ENCODE measurements around the gene TM4SF1. TPM values are rescaled to one million over a fixed set of nuclear protein-coding genes. Genes with fewer than 3 reads are reported as not detected.
A peak's percentile ranks its signal among the peaks of the same experiment; 100 is the strongest.
"Not testable (repeated sequence)": the region's sequence is repeated elsewhere in the genome, so short reads cannot be mapped to it uniquely, and the experiment has no call there.

Gene TM4SF1
- total RNA-seq, 1 experiment from 2014 or later = 5.7 TPM

DNA sequence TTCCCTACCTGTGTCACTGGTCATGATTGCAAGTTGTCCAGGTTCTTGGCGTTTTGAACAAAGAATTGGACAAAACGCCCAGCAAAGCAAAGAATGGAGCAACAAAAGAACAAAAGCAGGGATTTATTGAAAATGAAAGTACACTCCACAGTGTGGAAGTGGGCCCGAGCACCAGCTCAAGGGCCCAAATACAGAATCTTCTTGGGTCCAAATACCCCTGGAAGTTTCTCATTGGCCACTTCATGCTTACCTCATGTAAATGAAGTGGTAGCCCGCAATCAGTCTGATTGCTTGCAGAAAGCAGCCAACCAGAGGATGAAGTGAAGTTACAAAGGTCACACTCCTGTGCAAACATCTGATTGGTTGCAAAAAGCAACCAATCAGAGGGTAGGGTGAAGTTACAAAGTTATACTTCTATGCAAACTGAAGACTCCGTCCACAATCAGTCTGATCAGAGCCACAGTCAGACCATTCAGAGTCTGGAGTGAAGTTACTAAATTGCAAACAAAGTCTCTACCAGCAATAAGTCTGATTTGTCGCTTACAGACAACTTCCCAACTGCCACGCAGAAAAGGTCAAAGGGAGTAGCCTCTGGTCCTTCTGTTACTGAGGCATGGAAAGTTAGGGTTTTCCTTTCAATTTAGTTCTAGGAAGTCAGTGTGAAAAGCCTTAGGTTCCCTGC, 8.3 kb upstream of the TM4SF1 start:
- Histone ChIP-seq H3K27me3 (no peaks in the 10 kb centered on the region), H3K36me3 (no peaks in the 10 kb centered on the region), H3K4me1 (peaks cover 14% of the 10 kb centered on the region; the same call in 1 of the 2 replicates), H3K27ac (peak overlapping the region; percentile 65; the same call in 1 of the 2 replicates), H3K4me3 (no peak overlapping the region), H3K9me3 (replicated peaks) (no peaks in the 10 kb centered on the region)
- no peak for DNase-seq

DNA sequence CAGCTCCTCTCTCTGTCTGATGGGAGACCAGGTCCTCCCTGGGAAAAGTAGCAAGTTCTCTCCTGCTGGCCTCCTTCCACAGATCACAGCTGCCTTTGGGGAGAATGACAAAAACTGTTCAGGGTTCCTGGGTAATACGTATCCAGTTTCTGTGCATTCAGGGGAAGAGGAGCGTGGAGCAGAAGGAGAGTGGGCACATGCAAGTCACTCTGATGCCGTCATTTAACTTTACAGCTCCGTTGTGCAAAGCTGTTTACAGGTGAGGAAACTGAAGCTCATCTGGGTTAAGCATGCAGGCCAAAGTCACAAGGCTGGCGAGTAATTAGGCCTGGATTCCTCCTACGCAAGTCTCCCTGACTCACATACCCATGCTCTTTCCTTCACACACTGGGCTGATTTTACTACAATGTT, 7.5 kb upstream of the TM4SF1 start:
- DNase-seq = no peak
- Histone ChIP-seq H3K4me3 (no peak overlapping the region), H3K9me3 (replicated peaks) (no peaks in the 10 kb centered on the region), H3K27ac (no peak overlapping the region), H3K4me1 (peaks cover 14% of the 10 kb centered on the region; the same call in 1 of the 2 replicates), H3K27me3 (no peaks in the 10 kb centered on the region), H3K36me3 (no peaks in the 10 kb centered on the region)

DNA sequence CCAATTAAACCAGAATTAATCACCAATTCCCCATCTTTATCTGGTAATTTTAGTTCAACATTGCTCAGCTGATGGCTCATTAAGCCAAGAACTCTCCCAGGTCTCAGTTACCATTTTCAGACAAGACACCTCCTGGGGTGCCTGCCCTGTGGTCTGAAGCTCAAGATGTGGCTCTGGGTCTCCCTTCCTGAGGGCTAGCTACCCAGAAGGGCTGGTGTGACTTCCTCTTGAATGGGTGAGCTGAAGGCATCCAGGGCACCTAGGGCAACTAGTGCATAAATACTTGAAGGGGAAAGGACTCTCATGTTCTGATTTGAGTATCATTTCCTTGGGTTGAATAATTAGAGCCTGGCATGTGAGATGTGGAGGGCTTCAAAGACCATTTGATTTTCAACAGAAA, 6.7 kb upstream of the TM4SF1 start:
- no peaks in the 10 kb centered on the region for H3K9me3 ChIP-seq (replicated peaks)
- H3K4me3 ChIP-seq = no peak overlapping the region
- no peaks in the 10 kb centered on the region for H3K36me3 ChIP-seq
- DNase-seq = no peak
- peaks cover 14% of the 10 kb centered on the region; the same call in 1 of the 2 replicates for H3K4me1 ChIP-seq
- no peak overlapping the region for H3K27ac ChIP-seq
- no peaks in the 10 kb centered on the region for H3K27me3 ChIP-seq

DNA sequence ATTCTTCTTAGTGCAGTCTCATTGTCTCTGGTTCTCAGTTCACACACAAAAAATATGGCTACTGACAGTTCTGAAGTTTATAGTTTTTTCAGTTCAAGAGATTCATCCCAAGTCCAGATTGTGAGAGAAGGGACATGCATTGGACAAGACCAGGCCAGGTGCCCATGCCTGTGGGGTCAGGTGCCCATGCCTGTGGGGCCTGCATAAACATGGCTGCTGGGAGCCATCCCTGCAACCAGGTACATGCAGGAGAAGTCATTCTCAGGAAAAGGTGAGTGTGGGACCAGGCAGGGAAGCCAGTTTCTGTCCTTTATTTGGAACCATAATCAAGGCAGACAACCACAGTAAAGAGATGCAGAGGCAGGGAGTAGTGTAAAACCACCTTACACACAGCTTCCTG, 6.3 kb upstream of the TM4SF1 start:
- no peak overlapping the region for H3K27ac ChIP-seq
- peaks cover 14% of the 10 kb centered on the region; the same call in 1 of the 2 replicates for H3K4me1 ChIP-seq
- H3K27me3 ChIP-seq = no peaks in the 10 kb centered on the region
- no peaks in the 10 kb centered on the region for H3K36me3 ChIP-seq
- H3K9me3 ChIP-seq (replicated peaks) = no peaks in the 10 kb centered on the region
- DNase-seq = no peak
- H3K4me3 ChIP-seq = no peak overlapping the region

DNA sequence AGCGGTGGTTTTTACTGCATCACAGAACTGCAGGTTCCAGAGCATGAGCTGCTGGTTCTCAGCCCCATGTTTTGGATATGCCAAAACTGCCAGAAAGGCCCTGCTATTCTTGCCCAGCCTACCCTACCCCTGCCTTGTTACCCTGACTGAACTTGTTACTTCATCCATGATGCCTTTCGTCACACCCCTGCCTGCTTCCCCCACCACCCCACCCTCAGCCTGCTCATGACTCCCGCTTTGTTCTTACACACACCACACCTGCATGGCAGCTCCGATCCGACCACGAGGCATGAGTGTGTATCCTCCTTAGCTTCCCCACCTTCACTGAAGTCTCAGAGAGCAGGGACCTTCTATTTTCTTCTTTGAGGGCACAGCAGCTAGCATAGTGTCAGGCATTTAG, 5.1 kb upstream of the TM4SF1 start:
- no peaks in the 10 kb centered on the region for H3K9me3 ChIP-seq (replicated peaks)
- H3K36me3 ChIP-seq = no peaks in the 10 kb centered on the region
- H3K4me1 ChIP-seq = peaks cover 14% of the 10 kb centered on the region; the same call in 1 of the 2 replicates
- H3K27me3 ChIP-seq = no peaks in the 10 kb centered on the region
- DNase-seq = no peak
- no peak overlapping the region for H3K4me3 ChIP-seq
- H3K27ac ChIP-seq = no peak overlapping the region

DNA sequence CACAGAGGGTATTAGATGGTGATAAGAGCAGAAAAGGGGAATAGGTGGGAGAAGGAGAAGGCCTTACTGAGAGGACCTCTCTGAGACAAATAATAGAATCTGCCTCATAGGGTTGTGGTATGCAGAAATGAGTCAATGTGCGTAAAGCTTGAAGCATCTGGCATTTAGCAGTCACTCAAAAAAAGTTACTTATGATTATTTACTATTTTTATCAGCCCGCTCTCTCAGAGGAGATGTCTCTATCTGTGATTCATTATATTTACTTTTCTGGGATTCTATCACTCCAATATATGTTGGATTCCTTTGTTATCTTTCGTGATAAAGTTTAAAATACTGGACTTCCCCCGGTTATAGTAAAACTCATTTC, 4.6 kb upstream of the TM4SF1 start:
- Histone ChIP-seq H3K9me3 (replicated peaks) (no peaks in the 10 kb centered on the region), H3K4me1 (peaks cover 11% of the 10 kb centered on the region; the same call in 1 of the 2 replicates), H3K27ac (no peak overlapping the region), H3K27me3 (no peaks in the 10 kb centered on the region), H3K36me3 (no peaks in the 10 kb centered on the region), H3K4me3 (no peak overlapping the region)
- no peak for DNase-seq

DNA sequence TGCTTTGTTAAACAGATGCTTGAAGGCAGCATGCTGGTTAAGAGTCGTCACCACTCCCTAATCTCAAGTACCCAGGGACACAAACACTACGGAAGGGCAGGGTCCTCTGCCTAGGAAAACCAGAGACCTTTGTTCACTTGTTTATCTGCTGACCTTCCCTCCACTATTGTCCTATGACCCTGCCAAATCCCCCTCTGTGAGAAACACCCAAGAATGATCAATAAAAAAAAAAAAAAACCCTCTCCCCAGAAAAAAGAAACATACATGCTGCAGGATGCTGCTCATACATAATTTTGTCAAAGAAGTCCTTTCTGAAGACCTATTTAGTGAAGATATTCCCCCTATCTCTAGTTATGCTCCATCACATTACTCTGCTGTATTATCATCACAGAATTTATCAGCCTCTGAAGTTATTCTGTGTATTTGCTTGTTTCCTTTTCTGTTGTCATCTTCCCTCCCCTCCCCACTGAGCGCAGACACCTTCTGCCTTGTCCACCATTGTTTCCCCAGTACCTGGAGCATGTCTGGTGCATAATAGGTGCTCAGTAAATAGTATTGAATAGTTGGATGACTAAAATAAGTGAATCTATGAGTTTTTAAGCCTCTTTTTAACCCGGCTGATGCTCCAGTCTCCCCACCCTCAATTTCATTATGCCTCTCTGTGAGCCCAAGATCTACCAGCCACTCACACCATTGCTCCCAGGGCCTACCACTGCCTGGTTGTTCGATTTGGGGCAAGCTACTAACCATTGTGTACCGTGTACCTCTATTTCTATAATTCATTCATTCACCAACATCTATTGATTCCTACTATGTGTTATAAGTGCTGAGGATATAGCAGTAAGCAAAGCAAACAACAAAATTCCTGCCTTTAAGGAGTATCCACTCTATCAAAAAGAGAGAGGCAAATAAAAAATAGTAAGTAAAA, 4.0 kb upstream of the TM4SF1 start:
- H3K4me1 ChIP-seq = peaks cover 5% of the 10 kb centered on the region; the same call in 1 of the 2 replicates
- no peak overlapping the region for H3K4me3 ChIP-seq
- no peaks in the 10 kb centered on the region for H3K9me3 ChIP-seq (replicated peaks)
- H3K27ac ChIP-seq = no peak overlapping the region
- no peaks in the 10 kb centered on the region for H3K27me3 ChIP-seq
- no peaks in the 10 kb centered on the region for H3K36me3 ChIP-seq
- no peak for DNase-seq

DNA sequence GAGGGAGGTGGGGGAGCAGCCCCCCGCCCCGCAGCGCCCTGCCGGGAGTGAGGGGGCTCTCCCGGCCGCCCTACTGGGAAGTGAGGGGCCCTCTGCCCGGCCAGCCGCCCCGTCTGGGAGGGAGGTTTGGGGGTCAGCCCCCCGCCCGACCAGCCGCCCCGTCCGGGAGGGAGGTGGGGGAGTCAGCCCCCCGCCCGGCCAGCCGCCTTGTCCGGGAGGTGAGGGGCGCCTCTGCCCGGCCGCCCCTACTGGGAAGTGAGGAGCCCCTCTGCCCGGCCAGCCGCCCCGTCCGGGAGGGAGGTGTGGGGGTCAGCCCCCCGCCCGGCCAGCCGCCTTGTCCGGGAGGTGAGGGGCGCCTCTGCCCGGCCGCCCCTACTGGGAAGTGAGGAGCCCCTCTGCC, 2.8 kb upstream of the TM4SF1 start:
- H3K27me3 ChIP-seq; H3K36me3 ChIP-seq; H3K4me1 ChIP-seq; H3K4me3 ChIP-seq; DNase-seq; H3K9me3 ChIP-seq (replicated peaks); H3K27ac ChIP-seq: not testable (repeated sequence)

DNA sequence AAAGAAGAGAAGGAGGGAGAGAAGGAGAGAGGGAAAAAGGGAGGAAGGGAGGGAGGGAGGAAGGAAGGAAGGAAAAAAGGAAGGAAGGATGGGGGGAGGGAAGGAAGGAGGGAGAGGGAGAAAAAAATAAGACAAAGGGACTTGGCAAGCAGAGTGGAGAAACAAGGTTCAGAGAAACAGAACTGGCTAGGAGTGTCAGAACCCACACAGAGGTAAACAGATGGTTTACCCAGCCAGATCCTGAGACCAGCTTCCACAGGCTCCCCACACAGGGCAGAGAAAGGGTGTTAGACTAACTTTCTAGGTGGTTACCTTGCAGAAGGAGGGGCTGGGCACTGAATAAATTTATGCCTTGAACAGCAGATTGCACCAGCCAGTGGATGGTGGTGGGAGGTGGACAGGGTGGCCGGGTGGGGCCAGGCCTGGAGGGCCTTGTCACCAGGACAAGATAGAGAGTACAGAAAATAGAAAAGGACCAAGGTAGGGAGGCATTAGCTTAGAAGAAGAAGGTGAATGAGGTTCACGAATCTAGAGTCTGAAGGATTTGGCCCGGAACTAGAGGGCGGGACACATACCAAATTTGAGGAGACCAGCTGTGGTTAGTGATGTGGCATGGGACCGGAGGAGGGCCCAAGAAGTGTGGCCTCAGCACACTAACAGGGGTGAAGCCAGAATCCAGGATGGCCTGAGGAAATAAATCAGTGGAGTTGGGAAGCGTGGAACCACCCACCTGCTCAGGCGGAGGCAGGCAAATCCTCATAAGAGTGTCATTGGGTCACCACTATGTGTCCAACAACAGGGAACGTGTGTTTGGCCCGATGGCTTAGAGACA, 1.2 kb upstream of the TM4SF1 start:
- Histone ChIP-seq H3K9me3 (replicated peaks) (no peaks in the 10 kb centered on the region), H3K27ac (no peak overlapping the region), H3K4me3 (no peak overlapping the region), H3K36me3 (no peaks in the 10 kb centered on the region), H3K27me3 (no peaks in the 10 kb centered on the region), H3K4me1 (no peaks in the 10 kb centered on the region)
- DNase-seq = no peak

DNA sequence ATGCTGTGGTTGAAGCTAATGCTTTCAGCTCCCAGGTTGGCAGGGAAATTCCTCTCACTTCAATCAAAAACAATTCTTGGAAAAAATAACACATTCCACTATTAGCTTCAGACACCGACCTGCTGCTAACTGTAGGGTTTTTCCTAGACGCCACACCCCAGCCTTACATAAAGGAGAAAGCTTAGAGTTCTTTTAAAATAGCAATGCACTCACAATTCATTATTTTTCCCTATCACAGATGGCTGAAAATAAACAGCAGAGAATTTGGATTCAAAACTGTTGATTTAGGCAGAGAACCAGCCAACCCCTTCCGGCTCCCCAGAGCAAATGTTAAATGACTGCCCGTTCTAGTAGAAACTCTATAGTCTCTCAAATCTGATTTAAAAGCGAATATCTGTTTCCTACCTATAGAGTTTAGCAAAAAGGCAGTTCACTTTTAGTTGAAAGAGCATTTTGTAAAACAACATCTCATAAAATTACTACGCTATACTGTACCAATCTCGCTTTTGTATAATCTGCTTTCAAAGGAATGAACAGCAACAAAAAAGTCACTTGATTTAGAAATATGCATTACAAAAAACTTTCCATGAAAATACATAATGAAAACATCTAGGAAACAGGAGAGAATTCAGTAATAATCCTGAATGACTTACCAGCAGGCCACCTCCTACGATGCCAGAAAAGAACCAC, 586 bp downstream of the TM4SF1 start:
- Histone ChIP-seq H3K36me3 (no peaks in the 10 kb centered on the region), H3K27ac (peak overlapping the region; percentile 31; the same call in 1 of the 2 replicates), H3K4me1 (no peaks in the 10 kb centered on the region), H3K4me3 (peak overlapping the region; percentile 56), H3K9me3 (replicated peaks) (no peaks in the 10 kb centered on the region), H3K27me3 (no peaks in the 10 kb centered on the region)
- no peak for DNase-seq

DNA sequence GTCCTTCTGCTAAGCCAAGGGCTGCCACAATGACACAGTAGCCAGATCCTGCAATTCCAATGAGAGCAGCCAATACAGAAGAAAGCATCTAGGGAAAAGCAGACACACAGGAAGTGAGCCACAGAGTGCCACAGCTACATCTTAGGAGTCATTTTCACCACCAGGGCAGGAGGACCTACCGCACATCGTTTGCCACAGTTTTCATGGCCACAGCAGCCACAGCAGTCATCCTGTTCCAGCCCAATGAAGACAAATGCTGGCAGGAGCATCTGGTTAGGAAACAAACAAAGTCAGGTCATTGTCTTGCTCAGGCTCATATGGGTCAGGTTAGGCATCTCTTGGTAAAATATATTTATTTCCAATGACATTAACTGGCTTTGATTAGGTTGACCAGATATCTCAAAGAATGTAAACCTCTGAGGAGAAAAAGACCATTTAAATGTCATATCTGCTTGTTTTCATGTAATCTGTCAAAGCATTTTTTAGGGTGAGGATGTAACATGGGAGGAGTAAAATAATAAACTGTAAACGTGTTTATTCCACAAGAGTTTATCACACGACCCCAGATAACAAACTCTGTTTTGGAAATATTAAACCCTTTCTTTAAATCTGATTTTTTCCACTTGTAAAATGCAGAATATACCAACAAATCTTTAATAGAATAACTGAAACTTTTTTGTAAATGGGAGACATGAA, 1.8 kb downstream of the TM4SF1 start:
- no peak overlapping the region for H3K4me3 ChIP-seq
- no peak overlapping the region for H3K27ac ChIP-seq

DNA sequence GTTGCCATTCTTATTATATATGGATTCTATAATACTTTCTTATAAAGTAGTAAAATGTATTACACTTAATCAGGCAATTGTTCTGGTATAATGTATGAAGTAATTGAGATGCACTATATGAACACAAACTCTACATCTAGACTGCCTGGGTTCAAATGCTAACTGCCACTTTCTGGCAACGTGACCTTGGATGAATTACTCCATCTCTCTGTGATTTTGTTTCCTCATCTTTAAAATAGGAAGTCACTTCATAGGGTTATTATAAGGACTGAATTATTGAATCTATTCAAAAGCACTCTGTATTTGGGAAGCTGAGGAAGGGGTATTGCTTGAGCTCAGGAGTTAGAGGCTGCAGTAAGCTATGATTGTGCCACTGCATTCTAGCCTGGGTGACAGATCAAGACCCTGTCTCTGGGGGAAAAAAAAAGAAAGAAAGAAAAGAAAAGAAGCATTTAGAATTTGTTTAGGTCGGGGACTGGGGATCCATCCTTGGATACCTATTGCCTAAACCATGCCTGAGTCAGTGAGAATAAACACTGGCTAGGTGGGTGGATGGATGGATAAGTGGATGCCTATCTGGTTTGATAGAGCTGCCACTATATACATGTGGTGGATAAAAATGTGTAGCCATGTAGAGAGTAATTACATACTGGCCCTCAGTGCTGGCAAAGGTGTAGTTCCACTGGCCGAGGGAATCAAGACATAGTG, 2.5 kb downstream of the TM4SF1 start:
- H3K9me3 ChIP-seq (replicated peaks) = no peaks in the 10 kb centered on the region
- no peaks in the 10 kb centered on the region for H3K4me1 ChIP-seq
- no peak for DNase-seq
- no peaks in the 10 kb centered on the region for H3K27me3 ChIP-seq
- H3K4me3 ChIP-seq = no peak overlapping the region
- H3K36me3 ChIP-seq = no peaks in the 10 kb centered on the region
- no peak overlapping the region for H3K27ac ChIP-seq

More for the DNA sequence above, 1.8 kb downstream of the TM4SF1 start:
- DNase-seq = no peak
- H3K4me1 ChIP-seq = no peaks in the 10 kb centered on the region
- H3K9me3 ChIP-seq (replicated peaks) = no peaks in the 10 kb centered on the region
- no peaks in the 10 kb centered on the region for H3K36me3 ChIP-seq
- H3K27me3 ChIP-seq = no peaks in the 10 kb centered on the region

DNA sequence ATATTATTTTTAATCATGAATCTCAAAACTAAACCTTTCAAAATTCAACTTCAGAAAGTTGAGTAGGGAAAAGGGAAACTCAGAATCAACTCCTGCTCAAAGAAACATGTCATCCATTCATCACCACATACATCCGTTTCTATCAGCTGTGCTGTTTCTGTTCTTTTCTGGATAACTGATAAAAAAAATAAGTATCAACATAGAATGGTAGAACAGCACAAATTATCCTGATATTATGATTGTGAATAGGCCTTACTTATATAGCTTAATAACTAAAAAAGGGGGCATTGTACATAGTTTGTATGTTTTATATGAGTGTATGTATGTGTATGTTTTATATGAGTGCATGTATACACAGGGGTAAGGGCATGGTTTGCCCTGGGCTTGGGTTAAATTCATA, 3.1 kb downstream of the TM4SF1 start:
- H3K27ac ChIP-seq = no peak overlapping the region
- H3K36me3 ChIP-seq = no peaks in the 10 kb centered on the region
- no peaks in the 10 kb centered on the region for H3K4me1 ChIP-seq
- H3K27me3 ChIP-seq = no peaks in the 10 kb centered on the region
- no peaks in the 10 kb centered on the region for H3K9me3 ChIP-seq (replicated peaks)
- no peak overlapping the region for H3K4me3 ChIP-seq
- no peak for DNase-seq
